ENCODE measurements around the gene GDF7. TPM values are rescaled to one million over a fixed set of nuclear protein-coding genes. Genes with fewer than 3 reads are reported as not detected.

Gene GDF7
- total RNA-seq, 1 donor from 2014 or later, result 2.5 TPM

- no peak for DNase-seq (ENCODE audit: low spot score)
These were observed 37.8 kb upstream of the GDF7 start for GRCh38 chr2:20629181-20629580.

- DNase-seq (ENCODE audit: low spot score), result no peak
These were observed 37.3 kb upstream of the GDF7 start for GRCh38 chr2:20629581-20630171.

- DNase-seq (ENCODE audit: low spot score), result no peak
These were observed 36.0 kb upstream of the GDF7 start for GRCh38 chr2:20630967-20631366.

GRCh38 chr2:20631617-20632307 is 35.2 kb upstream of the GDF7 start:
- DNase-seq (ENCODE audit: low spot score), result no peak

GRCh38 chr2:20632446-20632990 is 34.4 kb upstream of the GDF7 start:
- DNase-seq (ENCODE audit: low spot score), result no peak

GRCh38 chr2:20633001-20633400 is 33.9 kb upstream of the GDF7 start:
- DNase-seq (ENCODE audit: low spot score), result no peak

GRCh38 chr2:20633794-20634506 is 33.0 kb upstream of the GDF7 start:
- no peak for DNase-seq (ENCODE audit: low spot score)

- DNase-seq (ENCODE audit: low spot score), result no peak
These were observed 32.3 kb upstream of the GDF7 start for GRCh38 chr2:20634507-20635112.

GRCh38 chr2:20635113-20635510 is 31.8 kb upstream of the GDF7 start:
- DNase-seq (ENCODE audit: low spot score), result no peak

- peak; percentile 85 for DNase-seq (ENCODE audit: low spot score)
These were observed 31.0 kb upstream of the GDF7 start for GRCh38 chr2:20635675-20636584.

- DNase-seq (ENCODE audit: low spot score), result no peak
These were observed 29.8 kb upstream of the GDF7 start for GRCh38 chr2:20637147-20637546.

GRCh38 chr2:20638014-20638413 is 28.9 kb upstream of the GDF7 start:
- DNase-seq (ENCODE audit: low spot score), result no peak

- DNase-seq (ENCODE audit: low spot score), result no peak
These were observed 28.1 kb upstream of the GDF7 start for GRCh38 chr2:20638646-20639430.

GRCh38 chr2:20640411-20641122 is 26.4 kb upstream of the GDF7 start:
- DNase-seq (ENCODE audit: low spot score), result no peak

- peak; percentile 49 for DNase-seq (ENCODE audit: low spot score)
These were observed 25.6 kb upstream of the GDF7 start for GRCh38 chr2:20641123-20641985.

- peak; percentile 76 for DNase-seq (ENCODE audit: low spot score)
These were observed 24.6 kb upstream of the GDF7 start for GRCh38 chr2:20642055-20642971.

GRCh38 chr2:20643060-20643459 is 23.9 kb upstream of the GDF7 start:
- DNase-seq (ENCODE audit: low spot score), result no peak

- no peak for DNase-seq (ENCODE audit: low spot score)
These were observed 23.1 kb upstream of the GDF7 start for GRCh38 chr2:20643826-20644225.
